ENCODE measurements around the gene MAP4.
"Not testable (repeated sequence)": the region's sequence is repeated elsewhere in the genome, so short reads cannot be mapped to it uniquely, and the experiment has no call there.

- TF ChIP-seq, protein P1, sequence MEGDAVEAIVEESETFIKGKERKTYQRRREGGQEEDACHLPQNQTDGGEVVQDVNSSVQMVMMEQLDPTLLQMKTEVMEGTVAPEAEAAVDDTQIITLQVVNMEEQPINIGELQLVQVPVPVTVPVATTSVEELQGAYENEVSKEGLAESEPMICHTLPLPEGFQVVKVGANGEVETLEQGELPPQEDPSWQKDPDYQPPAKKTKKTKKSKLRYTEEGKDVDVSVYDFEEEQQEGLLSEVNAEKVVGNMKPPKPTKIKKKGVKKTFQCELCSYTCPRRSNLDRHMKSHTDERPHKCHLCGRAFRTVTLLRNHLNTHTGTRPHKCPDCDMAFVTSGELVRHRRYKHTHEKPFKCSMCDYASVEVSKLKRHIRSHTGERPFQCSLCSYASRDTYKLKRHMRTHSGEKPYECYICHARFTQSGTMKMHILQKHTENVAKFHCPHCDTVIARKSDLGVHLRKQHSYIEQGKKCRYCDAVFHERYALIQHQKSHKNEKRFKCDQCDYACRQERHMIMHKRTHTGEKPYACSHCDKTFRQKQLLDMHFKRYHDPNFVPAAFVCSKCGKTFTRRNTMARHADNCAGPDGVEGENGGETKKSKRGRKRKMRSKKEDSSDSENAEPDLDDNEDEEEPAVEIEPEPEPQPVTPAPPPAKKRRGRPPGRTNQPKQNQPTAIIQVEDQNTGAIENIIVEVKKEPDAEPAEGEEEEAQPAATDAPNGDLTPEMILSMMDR (IDR thresholded peaks at IDR 0.05 in 4 of 5, conservative IDR thresholded peaks at IDR 0.05 in 1 of 5) = not testable (repeated sequence)
- not testable (repeated sequence) for TF ChIP-seq POLR2A (IDR thresholded peaks at IDR 0.05)
Measured at GRCh38 chr3:48006794-48007193, 9.4 kb downstream of the MAP4 start.
